ENCODE results near the gene HEBP1. TPM values are rescaled to one million over a fixed set of nuclear protein-coding genes. Genes with fewer than 3 reads are reported as not detected.

The HEBP1 gene
- total RNA-seq, 1 donor from 2014 or later, result 7.6 TPM

DNA sequence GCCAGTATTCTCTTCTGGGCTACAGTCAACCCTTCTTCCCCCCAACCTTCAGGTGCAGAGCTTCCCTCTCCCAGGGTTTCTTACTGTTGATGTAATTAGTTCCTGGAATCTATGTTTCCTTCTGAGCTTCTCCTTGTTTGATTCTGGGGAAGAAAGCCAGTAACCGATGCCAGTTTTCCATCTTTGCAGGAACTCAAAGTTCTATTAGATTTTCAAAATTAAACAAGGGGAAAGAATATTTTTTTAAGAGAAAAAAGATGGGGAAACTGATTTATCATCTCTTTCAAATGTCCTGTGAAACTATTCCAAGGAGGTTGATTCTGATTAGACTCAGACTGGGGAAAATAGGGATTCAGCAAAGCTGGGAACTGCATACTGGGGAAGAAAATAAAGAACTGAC, 26.2 kb upstream of the HEBP1 start:
- intact Hi-C loops (cut with micrococcal nuclease), result loop anchor here (5.0 kb wide), 1 partner anchor 186 kb away; no protein-coding TSS in a partner anchor

DNA sequence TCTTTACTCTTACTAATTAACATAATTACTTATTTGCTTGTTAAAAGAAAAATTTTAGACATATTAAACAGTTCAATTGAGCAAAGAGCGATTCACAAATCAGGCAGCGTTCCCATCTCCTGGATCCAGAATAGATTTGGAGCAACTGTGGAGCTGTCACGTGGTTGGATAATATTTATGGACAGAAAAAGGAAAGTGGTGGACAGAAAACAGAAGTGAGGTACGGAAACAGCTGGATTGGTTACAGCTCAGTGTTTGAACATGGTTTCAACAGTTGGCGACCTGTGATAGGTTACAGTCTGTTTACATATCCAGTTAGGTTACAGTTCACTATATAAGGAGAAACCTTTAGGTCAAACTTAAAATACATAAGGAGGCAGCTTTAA, 24.5 kb upstream of the HEBP1 start:
- intact Hi-C loops (cut with micrococcal nuclease), result no loop called here

DNA sequence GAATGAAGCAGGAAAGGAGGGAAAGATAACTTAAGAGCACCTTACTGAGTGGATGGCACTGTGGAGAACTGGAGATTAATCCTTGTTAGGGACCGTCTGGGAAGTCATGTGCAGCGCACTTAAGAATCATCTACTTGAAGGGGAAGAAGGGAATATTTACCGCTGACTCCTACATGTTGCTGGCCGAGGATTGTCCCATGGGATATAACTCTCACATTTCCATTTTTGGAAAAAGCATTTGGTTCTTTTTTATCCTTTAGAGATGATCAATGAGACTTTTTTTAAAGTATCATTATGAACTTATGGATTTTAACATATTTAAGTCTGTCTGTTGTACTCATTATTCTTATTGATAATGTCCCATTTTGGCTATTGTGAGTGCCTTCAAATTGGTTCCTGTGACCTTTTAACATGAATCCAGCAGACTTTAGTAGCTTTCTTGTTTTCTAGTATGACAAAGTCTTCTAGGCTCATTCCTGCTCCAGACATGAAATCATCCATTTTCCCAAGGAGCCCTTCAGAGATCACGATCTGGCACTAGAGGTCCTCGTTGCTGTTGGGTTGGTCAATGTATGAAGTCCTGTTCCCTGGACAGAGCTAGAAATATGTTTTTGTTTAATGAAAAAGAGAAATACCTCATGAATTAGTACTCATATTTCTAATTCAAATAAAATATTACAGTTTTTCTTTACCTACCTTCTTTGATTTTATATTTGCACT, 23.9 kb upstream of the HEBP1 start:
- intact Hi-C loops (cut with micrococcal nuclease), result no loop called here

DNA sequence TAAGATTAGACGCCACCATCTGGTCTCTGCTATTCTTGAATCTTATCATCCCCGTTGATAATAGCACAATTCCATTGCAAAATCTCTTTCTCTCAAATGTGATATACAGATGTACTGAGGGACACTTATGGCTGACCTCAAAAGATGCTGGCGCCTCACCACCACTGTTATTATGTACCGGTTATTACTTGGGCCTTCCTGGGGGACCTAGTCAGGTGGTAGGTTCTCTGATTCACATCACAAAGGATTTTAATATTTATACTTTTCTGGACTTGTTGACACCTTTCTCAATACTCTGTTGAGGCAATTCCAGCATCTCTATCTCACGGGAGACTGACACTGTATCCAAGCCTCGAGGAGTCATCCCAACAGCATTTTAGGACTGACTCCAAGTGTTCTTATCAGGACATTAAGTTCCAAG, 22.8 kb upstream of the HEBP1 start:
- intact Hi-C loops (cut with micrococcal nuclease), result no loop called here

DNA sequence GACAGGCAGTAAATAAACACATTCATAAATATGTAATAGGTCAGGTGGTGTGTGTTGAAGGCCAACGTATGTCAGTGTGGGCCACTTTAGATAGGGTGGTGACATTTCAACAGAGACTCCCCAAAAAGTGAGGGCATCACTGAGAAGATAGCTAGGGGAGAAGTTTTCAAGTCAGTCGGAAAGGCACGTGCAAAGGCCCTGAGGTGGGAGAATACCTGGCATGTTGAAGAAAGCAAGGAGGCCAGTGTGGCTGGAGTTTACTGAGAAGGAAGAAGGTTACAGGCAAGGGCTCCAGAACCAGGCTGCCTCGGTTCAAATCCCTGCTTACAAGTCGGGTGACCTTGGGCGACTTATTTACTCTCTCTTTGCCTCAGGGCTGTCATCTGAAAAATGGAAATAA, 11.0 kb upstream of the HEBP1 start:
- intact Hi-C loops (cut with micrococcal nuclease), result no loop called here

DNA sequence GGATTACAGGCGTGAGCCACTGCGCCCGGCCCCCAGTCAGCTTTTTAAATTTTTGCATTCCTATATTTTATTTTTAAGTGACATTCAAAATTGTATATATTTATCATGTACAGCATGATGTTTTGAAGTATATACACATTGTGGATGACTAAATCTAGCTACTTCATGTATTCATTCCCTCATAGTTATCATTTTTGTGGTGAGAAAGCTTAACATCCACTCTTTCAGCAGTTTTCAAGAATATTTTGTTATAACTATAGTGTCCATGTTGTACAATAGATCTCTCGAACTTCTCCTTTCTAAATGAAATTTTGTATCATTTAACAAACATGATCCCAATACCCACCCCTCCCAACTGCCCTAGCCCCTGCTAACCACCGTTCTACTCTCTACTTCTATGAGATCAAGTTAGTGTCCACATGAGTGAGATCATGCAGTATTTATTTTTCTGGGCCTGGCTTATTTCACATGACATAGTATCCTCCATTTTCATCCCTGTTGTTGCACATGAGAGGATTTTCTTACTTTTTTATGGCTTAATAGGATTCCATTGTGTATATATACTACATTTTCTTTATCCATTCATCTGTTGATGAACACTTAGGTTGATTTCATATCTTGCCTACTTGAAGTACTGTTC, 8.8 kb upstream of the HEBP1 start:
- intact Hi-C loops (cut with micrococcal nuclease), result no loop called here

DNA sequence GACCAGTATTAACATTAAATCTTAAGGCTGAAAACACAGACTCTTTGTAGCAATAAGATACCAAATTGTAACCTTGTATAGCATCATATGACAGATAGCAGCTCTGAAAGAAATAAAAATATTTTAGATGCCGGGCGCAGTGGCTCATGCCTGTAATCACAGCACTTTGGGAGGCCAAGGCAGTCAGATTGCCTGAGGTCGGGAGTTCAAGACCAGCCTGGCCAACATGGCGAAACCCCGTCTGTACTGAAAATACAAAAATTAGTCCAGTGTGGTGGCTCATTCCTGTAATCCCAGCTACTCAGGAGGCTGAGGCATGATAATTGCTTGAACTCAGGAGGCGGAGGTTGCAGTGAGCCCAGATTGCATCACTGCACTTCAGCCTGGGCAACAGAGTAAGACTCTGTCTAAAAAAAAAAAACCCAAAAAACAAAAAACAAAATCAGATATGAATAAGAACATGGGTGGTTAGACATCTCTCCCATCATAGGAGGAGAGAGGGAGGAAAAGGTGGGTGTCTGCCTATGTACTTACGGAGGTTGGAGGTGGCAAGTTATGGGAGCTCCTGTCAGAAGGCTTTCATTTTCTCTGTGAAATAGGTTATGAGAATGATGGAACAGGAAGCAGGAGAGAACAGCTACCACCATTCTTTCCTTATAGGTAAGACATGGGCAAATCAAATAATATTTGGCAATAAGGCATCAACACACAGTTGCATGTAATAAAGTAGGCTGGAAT, 7.6 kb upstream of the HEBP1 start:
- intact Hi-C loops (cut with micrococcal nuclease), result no loop called here

DNA sequence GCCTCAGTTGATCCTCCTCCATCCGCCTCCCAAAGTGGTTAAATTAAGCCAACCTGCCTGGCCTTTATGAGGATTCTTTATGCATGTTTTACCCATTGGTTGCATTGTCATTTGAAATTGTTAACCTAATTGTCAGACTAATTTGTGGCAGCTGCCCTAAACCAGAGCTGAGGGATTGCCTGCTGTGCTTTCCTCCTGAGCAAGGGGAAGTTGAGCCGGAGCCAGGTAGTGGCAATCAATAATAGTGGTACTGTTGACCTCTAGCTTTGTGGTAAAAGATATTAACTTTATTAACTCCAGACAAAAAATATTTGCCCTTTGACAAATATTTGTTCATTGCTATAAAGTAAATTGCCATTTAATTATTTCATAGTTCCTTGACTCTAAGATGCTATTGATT, 5.6 kb upstream of the HEBP1 start:
- intact Hi-C loops (cut with micrococcal nuclease), result no loop called here

DNA sequence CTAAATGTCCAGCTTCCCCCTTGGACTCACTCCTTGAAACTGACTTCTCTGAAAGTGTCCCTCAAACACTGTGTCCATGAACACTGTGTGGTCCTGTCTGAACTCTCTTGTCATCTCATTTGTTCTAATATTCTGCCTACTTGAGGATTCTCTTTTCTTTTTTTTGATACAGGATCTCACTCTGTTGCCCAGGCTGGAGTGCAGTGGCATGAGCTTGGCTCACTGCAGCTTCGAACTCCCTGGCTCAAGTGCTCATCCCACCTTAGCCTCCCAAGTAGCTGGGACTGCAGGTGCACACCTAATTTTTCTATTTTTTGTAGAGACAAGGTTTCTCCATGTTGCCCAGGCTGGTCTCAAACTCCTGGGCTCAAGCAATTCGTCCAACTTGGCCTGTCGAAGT, 4.9 kb upstream of the HEBP1 start:
- intact Hi-C loops (cut with micrococcal nuclease), result loop anchor here (5.0 kb wide), 2 partner anchors 168 to 278 kb away; no protein-coding TSS in a partner anchor

DNA sequence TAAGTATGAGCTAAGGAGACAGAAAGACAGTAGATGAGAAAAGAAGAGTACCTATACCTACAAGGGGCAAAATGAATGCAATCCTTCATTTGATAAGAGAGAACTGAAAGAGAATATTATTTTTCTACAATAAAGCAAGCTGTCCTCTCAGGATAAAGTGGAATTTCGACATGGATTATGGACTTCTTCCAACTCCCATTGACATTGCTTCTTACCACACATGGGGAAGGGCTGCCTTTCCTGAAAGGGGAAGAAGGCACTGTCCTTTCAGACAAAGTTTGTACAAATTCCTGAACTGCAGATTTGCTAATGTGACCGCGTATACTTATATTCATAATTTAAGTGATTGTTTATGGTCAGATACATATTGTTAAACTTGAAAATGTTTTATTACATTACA, 4.3 kb upstream of the HEBP1 start:
- intact Hi-C loops (cut with micrococcal nuclease), result loop anchor here (5.0 kb wide), 2 partner anchors 167 to 277 kb away; no protein-coding TSS in a partner anchor

DNA sequence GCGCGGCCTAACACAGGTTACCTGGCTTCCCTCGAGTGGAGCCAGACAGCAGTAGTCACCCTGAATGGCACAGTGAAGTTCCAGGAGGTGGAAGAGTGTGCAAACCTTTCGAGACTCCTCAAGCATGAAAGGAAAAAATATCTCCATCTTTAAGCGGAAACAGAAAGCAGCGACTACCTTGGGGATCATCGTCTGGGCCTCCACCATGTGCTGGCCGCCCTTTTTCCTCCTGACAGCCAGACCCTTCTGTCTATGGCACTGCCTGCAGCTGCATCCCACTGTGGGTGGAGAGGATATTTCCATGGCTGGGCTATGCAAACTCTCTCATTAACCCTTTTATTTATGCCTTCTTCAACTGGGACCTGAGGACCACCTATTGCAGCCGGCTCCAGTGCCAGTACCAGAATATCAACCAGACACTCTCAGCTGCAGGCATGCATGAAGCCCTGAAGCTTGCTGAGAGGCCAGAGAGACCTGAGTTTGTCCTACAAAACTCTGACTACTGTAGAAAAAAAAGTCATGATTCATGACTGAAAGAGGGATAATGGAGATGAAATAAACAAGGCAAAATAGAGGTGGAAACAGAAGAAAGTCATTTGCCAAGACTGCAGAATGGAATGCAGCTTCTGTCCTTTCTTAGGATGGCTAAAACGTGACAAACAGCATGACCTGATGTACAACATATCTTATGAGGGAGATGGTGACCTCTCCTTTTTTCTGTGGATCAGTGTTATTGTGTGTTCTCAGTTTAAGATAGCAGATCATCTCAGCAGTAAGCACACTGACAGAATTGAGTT, 2.4 kb upstream of the HEBP1 start:
- intact Hi-C loops (cut with micrococcal nuclease), result loop anchor here (5.0 kb wide), 2 partner anchors 165 to 275 kb away; no protein-coding TSS in a partner anchor

DNA sequence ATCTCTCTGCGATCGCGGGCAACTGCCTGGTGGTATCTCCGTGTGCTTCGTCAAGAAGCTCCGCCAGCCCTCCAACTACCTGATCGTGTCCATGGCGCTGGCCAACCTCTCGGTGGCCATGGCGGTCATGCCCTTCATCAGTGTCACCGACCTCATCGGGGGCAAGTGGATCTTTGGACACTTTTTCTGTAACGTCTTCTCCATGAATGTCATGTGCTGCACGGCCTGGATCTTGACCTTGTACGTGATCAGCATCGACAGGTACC, 1.6 kb upstream of the HEBP1 start:
- intact Hi-C loops (cut with micrococcal nuclease), result loop anchor here (1.0 to 5.0 kb wide), 5 partner anchors 85 to 1415 kb away; partner anchors contain the start of gene BORCS5

DNA sequence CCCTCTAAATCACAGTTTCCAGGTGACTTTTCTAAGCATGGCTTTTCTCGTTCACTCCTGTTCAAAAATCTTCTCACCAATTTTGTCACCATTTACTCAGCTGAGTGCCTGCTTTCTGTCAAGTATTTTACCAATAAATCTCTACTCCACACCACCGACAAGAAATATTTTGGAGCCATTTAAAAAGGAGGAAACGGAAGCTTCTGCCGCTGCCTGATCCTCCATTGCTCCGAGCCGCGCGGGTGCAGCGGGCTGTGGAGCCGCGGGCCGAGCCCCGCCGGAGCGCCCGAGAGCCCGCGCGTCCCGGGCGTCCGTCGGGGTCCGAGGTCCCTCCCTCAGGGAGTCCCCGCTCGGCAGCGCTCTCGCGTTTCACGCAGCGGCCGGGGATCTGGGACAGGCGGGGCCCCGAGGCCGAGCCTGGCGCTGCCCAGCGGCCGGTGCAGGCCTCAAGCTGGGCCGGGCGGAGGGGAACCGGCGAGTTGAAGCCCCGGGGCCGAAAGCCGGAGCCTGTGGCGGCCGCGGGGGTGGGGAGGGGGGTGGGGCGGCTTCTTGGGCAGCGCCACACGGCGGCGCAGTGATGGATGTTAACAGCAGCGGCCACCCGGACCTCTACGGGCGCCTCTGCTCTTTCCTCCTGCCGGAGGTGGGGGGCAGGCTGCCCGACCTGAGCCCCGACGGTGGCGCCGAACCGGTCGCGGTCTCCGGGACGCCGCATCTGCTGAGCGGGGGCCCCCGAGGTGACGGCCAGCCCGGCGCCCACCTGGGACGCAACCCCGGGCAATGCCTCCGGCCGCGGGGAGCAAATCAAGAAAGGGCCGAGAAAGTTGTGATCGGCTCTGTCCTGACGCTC, 1.1 kb upstream of the HEBP1 start:
- intact Hi-C loops (cut with micrococcal nuclease), result loop anchor here (1.0 to 5.0 kb wide), 13 partner anchors 43 to 1830 kb away; partner anchors contain the start of genes BORCS5, DDX47, EMP1 and FAM234B

DNA sequence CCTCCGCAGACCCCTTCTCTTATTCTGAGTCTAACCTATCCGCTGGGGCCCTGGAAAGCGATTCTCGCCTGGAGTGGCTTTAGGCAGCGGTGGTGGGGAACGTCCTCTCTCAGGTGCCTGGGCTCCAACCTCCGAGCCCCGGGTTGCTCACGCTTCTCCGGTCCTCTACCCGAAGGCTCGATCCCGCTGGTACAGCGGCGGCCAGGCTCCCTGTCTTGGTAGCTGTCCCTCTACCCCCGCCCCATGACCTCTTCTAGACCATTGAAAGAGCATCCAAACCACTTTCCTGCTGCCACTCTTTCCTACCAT, 505 bp upstream of the HEBP1 start:
- intact Hi-C loops (cut with micrococcal nuclease), result loop anchor here (1.0 to 5.0 kb wide), 12 partner anchors 44 to 1829 kb away; partner anchors contain the start of genes BORCS5, DDX47, EMP1 and FAM234B

DNA sequence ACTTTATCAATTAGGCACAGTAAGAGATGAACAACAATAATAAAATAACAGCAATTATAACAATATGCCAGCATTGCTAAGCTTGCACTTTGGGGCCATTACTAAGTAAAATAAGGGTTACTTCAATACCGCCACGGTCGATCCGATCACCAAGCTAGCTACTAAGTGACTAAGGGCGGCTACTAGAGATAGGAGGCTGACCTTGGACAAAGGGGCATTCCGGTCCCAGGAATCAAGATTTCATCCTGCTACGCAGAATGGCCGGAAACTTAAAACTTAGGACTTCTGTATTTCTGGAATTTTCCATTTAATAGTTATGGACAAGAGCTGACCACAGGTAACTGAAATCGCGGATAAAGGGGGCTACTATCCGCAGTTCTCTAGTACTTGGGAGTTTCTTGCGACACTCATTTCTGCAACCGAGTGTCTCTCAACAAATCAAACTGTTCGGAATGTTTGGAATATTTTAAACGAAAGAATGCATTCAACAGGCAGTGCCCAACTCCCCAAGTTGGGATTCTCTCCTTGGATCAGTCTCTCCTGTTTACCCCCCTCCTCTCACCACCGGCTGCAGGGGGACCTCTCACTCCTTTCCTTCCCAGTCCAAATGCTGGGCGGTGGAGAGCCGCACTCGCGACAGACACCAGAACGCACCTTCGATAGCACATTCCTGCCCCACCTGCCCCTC, 650 bp downstream of the HEBP1 start:
- intact Hi-C loops (cut with micrococcal nuclease), result no loop called here

DNA sequence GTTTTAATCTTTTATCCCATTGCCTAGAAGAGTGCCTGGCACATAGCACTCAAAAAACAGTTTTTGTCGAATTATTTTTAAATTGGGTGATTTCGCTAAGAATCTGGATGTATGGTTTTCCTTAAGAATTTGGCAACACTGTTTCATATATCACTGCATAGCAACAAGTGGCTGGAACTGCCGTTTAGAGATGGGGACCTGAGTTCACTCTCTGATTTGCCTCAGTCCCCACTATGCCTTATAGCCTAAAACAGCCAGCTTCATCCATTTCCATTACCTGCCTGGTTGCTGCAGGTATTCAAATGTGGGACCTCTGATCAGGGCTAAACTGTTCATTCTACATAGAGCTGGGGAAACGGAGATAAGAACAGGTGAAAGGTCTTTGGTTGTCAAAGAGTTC, 1.8 kb downstream of the HEBP1 start:
- intact Hi-C loops (cut with micrococcal nuclease), result no loop called here

DNA sequence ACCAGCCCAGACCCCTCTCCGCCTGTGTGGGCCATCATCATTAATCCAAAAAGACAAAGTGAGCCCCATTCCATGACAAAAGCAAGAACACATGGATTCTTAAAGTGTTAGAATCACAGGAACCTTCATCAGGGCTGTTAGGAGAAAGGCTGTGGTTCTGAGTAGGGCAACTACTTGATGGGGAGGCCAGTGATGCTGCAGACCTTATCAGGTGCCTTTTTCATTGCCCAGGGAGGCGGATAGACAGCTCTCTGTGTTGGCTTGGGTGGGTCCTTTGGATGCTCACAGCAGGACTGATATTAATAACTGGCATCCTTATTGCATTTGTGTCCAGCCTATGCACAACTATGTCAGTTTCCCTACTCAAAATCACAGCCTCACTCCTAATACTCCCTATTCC, 2.3 kb downstream of the HEBP1 start:
- intact Hi-C loops (cut with micrococcal nuclease), result no loop called here

DNA sequence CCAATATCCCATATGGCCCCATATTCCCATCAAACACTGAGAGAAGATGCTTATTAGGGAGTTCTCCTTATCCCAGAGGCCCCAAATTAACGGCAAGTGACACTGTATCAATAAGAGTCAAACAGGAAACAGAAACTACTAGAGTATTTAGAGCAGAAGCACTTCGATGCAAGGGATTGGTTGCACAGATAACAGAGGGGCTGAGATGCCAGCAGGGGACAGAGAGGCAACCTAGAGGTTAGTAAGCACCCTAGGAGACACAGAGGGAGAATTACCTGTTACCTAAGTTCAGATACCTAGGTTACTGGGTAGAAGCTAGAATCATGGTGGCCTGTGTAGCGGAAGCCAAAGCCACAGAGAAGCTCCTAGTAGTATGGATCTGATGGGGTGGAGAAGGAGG, 2.9 kb downstream of the HEBP1 start:
- intact Hi-C loops (cut with micrococcal nuclease), result no loop called here

DNA sequence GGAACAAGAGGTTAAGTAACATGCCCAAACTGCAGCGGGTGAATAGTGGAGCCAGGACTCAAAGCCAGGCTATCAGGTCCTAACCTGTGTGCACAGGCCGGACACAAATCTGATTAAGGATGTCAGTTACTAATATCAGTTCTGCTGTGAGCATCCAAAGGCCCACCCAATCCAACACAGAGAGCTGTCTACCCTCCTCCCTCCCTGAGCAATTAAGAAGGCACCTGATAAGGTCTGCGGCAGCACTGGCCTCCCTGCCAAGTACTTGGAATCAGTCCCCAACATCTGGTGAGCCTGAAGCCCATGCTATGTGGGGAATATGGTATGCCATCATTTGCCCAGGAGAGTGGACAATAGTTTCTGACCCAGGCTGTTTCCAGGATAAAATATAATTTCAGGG, 3.9 kb downstream of the HEBP1 start:
- intact Hi-C loops (cut with micrococcal nuclease), result no loop called here

DNA sequence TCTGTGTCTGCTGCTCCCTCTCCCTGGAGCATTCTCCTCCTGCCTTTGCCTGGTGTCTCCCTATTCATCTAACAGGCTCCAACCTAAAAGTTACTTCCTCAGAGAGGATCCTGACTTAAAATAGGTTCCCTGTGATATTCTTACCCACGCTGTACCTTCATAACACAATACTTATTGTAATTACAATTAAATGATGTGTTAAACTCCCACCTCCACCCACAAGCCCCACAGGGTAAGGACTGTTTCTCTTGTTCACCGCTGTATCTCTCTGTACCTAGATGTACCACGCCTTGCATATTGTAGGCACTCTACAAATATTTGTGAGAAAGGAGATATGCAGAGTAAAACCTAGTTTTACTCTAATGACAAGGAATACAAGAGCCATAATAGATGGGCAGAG, 5.0 kb downstream of the HEBP1 start:
- intact Hi-C loops (cut with micrococcal nuclease), result no loop called here

All from T-helper 1 cell treated with Interleukin-12 subunit alpha and Interleukin-12 subunit beta and Interleukin-4 antibody, amounts not matched to agents 30 ng/mL and 1 ng/mL, for 36 hours (primary cell).